RWPE2 (cell line): ENCODE measurements around the gene DGCR8.
"Not testable (repeated sequence)": the region's sequence is repeated elsewhere in the genome, so short reads cannot be mapped to it uniquely, and the experiment has no call there.

Experiments used
- ATAC-seq: fragments of 200-7000 bp; cut with Tn5 transposase; 3 replicates; pipeline ENCODE4 v1.9.1; 2021; ENCODE audit warnings: low read depth
- DNase-seq: peaks from one replicate; pipeline ENCODE4 v3.0.0-alpha.2; 2020; ENCODE audit warnings: low spot score
- H3K27ac ChIP-seq: fragments of 450-650 bp; 2 replicates; pipeline ENCODE4 v1.5.1; 2017; ENCODE audit warnings: mild to moderate bottlenecking; ENCODE audit not compliant: poor library complexity, severe bottlenecking
- H3K27me3 ChIP-seq: fragments of 250-450 bp; sonication (Bioruptor Pico); 2 replicates; pipeline ENCODE4 v1.5.1; 2021; ENCODE audit warnings: mild to moderate bottlenecking, moderate library complexity; ENCODE audit not compliant: insufficient read depth, poor library complexity, severe bottlenecking
- H3K36me3 ChIP-seq: fragments of 250-450 bp; sonication (Bioruptor Pico); 2 replicates; pipeline ENCODE4 v1.5.1; 2020; ENCODE audit warnings: low read depth, mild to moderate bottlenecking, moderate library complexity
- H3K4me1 ChIP-seq: fragments of 250-450 bp; sonication (Bioruptor Pico); 2 replicates; pipeline ENCODE4 v1.5.1; 2021; ENCODE audit warnings: mild to moderate bottlenecking, moderate library complexity; ENCODE audit not compliant: insufficient read depth, poor library complexity, severe bottlenecking
- H3K4me3 ChIP-seq: fragments of 250-450 bp; sonication (Bioruptor Pico); 2 replicates; pipeline ENCODE4 v1.5.1; 2021; ENCODE audit warnings: mild to moderate bottlenecking, moderate library complexity; ENCODE audit not compliant: severe bottlenecking
- H3K9me3 ChIP-seq: fragments of 250-450 bp; sonication (Bioruptor Pico); 2 replicates; pipeline ENCODE4 v1.5.1; 2021; ENCODE audit warnings: mild to moderate bottlenecking, moderate library complexity; ENCODE audit not compliant: severe bottlenecking
- TF ChIP-seq, protein P1 (sequence below): fragments of 450-650 bp; IDR thresholded peaks from one replicate; pipeline ENCODE4 v1.5.1; 2017; ENCODE audit warnings: mild to moderate bottlenecking, moderate library complexity; ENCODE audit not compliant: poor library complexity, severe bottlenecking

Gene DGCR8

DNA sequence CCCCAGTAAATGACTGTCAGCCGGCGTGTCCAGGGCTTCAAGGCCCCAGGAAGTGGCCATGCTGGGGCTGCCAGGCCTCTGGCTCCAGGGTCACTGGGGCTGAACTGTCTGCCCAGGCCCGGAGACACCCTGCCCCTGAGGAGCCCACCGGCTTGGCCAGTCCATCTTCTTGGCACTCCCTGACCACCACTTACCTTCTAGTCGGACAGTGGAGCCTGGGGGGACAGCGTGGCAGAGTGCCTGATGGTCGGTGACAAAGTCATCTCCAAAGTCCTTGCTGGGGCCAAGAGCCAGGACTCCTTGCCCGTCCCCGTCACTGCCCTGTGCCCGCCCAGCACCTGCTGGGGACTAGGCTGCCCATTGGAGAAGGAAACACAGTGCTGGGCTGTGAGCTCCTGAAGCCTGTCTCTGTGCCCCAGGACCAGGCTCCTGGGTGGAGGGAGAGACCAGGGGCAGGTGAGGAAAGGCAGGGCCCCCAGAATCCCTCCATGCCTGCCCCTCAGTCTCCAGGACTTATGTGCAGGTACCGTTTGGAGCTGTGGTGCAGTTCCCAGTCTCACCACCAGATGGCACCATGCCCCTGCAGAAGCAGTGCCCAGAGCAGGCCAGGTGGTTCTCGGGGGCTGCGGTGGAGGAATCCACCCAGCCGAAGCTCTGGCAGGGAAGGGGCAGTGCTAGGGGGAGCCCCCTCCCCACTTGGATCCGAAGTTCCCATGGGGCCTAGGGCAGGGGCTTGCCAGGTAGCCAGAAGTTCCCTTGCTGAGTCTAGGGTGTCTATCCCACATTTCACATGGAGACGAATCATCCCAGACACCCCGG is 76.8 kb downstream of the DGCR8 start:
- TF ChIP-seq, protein P1, sequence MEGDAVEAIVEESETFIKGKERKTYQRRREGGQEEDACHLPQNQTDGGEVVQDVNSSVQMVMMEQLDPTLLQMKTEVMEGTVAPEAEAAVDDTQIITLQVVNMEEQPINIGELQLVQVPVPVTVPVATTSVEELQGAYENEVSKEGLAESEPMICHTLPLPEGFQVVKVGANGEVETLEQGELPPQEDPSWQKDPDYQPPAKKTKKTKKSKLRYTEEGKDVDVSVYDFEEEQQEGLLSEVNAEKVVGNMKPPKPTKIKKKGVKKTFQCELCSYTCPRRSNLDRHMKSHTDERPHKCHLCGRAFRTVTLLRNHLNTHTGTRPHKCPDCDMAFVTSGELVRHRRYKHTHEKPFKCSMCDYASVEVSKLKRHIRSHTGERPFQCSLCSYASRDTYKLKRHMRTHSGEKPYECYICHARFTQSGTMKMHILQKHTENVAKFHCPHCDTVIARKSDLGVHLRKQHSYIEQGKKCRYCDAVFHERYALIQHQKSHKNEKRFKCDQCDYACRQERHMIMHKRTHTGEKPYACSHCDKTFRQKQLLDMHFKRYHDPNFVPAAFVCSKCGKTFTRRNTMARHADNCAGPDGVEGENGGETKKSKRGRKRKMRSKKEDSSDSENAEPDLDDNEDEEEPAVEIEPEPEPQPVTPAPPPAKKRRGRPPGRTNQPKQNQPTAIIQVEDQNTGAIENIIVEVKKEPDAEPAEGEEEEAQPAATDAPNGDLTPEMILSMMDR: peak; percentile 91
- Histone ChIP-seq H3K9me3 (no peaks in the 10 kb centered on the region), H3K4me3 (no peak overlapping the region), H3K36me3 (no peaks in the 10 kb centered on the region), H3K4me1 (no peaks in the 10 kb centered on the region), H3K27ac (no peak overlapping the region), H3K27me3 (no peaks in the 10 kb centered on the region)
- DNase-seq (no peak), ATAC-seq (peak; percentile 84)

DNA sequence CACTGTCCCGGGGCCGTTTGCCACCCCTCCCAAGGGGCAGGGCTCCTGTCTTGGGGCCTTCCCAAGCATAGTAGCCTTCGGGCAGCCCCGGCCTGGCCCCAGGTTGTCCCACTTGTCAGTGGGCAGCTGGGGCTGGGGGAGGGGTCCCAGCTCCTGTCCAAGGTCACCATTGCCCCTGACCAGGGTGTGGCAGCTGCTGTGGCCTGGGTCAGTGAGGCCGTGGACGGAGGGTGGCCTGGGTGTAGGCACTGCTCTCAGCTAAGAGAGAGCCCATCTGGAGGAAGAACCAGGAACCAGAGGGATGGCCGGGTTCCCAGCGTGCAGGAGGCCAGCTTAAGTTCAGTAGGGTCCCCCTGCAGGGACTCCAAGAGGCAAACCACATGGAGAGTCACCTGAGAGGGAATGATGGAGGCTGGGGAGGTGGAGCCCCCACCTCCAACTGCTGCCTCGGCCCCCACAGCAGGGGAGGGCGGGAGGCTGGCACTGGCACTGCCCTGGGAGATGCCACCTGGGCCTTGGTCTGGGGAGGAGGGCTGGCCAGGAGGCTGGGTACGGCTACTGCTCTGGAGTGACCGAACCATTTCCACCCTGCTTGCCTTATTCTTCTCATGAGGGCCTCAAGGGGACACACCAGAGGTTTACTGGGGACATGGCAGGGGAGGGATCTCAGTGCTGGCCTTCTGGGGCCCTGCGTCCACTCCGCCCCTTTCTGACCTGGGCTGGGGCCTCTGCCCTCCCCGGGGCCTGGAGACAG is 77.6 kb downstream of the DGCR8 start:
- TF ChIP-seq, protein P1: no peak
- no peaks in the 10 kb centered on the region for H3K36me3 ChIP-seq
- no peak; the same call in 2 of the 3 replicates for ATAC-seq
- H3K4me3 ChIP-seq: no peak overlapping the region
- H3K4me1 ChIP-seq: no peaks in the 10 kb centered on the region
- H3K27me3 ChIP-seq: no peaks in the 10 kb centered on the region
- no peak overlapping the region for H3K27ac ChIP-seq
- H3K9me3 ChIP-seq: no peaks in the 10 kb centered on the region
- DNase-seq: no peak

DNA sequence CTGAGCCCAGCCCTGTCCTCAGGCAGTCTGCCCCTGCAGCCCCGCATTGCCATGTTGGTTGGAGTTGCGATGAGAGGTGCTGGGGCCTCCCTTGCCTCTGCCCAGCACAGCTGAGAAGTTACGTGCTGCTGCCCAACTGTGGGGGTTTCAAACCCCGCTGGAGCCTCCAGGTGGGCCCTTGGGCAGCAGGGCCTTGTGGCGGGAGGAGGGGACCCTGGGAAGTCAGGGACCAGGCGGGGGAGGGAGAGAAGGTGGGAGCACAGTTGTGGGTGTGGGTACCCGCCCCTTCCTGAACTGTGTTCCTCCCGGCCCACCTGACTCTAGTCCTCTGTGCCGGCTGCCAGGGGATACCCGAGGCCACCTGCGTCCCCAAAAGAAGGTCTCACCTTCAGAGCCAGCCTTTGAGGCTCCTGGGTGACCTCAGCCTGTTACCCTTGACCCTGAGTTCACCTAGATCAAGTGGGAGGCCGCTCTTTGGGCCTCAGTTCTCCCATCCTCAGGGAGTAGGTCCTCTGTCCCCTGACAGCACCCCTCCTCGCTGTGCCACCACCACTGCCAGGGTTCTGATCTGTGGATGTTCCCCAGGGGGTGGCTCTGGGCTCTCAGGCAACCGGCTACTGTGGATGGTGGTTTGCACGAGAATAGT is 78.5 kb downstream of the DGCR8 start:
- H3K4me1 ChIP-seq: no peaks in the 10 kb centered on the region
- no peak for ATAC-seq
- H3K9me3 ChIP-seq: no peaks in the 10 kb centered on the region
- no peak overlapping the region for H3K27ac ChIP-seq
- H3K4me3 ChIP-seq: no peak overlapping the region
- TF ChIP-seq, protein P1: no peak
- DNase-seq: no peak
- H3K36me3 ChIP-seq: no peaks in the 10 kb centered on the region
- H3K27me3 ChIP-seq: no peaks in the 10 kb centered on the region

DNA sequence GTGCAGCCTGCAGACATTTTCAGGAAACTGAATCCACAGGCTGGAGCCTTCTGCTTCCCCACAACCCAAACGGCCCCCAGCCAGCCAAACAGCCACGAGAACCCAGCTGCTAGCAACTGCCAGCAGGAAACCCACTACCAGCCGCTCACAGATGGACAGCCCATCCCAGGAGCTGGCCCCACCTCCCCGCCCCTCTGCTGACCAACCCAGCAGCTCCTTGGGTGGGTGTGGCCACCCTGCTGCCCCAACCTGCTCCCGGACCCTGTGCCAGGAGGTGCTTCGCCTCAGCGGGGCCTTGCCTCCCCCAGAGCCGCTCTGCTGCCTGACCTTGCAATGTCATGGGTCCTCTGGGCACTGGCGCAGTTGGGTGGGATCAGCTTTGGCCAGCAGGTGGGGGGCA is 79.0 kb downstream of the DGCR8 start:
- Histone ChIP-seq H3K36me3 (no peaks in the 10 kb centered on the region), H3K9me3 (no peaks in the 10 kb centered on the region), H3K27ac (no peak overlapping the region), H3K27me3 (no peaks in the 10 kb centered on the region), H3K4me1 (no peaks in the 10 kb centered on the region), H3K4me3 (no peak overlapping the region)
- ATAC-seq: no peak
- TF ChIP-seq, protein P1: no peak
- no peak for DNase-seq

DNA sequence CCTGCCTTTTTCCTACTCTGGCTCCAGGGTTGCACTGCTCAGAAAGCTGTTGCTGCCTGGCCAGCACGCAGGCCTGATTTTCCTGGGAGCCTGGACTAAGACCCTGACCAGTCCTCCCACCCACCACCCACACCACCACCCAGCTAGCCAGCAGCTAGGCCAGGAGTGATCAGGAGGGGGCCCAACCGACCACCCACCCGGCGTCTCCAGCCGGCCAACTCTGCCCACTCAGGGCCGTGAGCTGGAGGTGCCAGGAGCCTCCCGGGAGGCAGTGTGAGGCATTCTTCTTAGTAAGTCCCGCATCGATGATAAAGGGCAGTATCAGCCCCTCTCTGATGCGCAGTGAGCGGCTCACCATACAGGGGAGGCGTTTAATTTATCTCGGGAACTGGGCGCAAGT is 79.5 kb downstream of the DGCR8 start:
- H3K27ac ChIP-seq, H3K27me3 ChIP-seq, H3K4me3 ChIP-seq, ATAC-seq, H3K36me3 ChIP-seq, H3K4me1 ChIP-seq, H3K9me3 ChIP-seq, DNase-seq: not testable (repeated sequence)
